ENCODE data around the gene FOXN4.

Gene FOXN4

DNA sequence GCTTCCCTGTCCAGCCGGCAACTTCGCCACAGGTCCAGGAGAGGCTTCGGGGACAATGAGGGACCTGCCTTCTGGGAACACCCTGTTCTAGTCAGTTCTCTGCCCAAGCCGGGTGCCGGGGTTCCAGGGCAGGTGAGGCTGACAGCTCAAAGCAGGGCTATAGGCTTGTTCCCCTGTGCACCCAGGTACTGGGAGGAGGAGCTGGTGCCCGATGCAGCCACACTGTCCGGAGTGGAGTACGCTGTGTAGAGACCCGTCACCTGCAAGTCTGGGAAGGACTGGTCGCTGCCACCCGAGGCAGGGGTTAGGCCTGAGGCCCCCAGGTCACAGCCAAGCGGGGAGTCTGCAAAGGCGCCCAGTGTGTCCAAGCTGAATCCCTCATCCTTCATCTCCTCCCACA is 29.6 kb downstream of the FOXN4 start:
- no peak for DNase-seq (ENCODE audit: low read depth)

DNA sequence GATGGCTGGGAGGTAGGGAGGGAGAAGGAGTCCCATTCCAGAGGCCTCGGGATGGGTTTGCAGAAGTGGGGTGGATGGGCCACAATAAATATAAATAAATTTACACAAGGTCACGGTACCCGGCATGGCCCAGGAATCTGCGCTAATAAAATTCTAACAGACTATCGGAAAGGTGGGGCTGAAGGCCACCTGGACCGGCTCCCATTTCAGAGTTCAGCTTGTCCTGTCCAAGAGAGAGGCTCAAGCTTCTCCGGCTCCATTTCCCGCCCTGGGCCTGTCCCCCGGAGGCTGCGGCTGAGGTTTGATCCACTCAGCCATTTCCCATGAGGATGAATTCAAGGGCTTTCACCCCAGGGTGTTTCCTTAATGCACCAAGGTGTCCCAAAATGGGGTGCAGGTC is 30.2 kb downstream of the FOXN4 start:
- no peak for DNase-seq (ENCODE audit: low read depth)

DNA sequence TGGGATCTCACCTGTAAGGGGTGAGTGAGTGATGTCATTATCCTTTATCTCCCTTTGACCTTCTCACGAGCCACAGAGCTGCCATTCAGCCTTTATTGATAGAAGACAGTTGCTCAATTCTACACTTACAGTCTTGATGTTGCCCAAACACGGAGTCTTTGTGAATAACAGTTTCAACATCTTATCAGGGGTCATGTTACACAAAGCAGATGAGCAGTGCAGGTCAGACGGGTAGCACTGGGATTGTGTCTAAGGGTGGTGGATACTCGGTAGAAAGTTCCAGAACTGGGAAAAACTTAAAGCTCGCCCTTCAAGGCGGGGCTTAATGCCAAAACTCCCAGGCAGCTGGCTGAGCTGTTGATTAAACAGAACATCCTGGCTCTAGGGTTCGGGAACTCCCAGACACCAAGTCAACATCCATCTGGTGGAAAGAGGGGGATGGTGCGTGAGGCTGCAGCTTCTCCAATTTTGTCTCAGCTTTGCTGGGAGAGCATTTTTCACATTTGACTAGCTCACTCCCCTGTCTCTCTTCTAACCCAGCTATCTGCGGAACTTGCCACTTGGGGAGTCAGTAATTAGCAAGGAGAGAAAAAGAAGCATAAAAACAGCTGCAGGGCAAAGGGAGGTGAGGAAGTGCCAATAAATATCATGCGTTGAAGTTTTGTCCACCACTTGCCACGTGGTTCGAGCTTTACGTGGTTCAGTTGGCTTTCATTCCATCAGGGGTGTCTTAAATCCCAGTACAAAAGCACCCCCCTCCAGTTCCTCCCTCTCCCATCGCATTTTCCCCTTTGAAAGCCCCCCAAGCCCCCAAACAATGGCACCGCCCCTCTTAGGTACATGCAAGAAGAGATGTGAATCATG is 31.0 kb downstream of the FOXN4 start:
- peak; percentile 69 for DNase-seq (ENCODE audit: low read depth)

DNA sequence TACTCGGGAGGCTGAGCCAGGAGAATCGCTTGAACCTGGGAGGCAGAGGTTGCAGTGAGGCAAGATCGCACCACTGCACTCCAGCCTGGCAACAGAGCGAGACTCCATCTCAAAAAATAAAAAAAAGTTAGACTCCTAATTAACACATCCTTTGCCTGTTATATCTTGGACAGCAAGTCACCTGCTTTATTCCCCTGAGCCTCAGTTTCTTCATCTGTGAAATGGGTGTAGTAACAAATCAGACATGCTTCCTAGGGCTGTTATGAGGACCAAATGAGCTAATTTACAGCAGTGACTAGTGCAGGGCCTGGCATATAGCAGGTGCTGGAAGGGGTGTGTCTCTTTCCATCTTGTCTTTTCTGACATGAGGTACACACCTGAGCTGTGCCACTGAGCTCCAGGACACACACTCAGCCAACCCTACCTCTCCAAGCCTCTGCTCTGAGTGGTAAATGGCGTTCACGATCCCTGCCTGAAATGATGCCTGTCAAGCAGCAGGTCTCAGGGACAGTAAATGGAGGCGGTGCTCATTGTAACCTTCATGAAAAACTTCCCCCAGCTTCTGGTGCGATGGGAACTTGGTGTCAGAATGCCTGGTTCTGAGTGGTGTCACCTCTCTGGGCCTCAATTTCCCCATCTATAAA is 31.7 kb downstream of the FOXN4 start:
- no peak for DNase-seq (ENCODE audit: low read depth)

DNA sequence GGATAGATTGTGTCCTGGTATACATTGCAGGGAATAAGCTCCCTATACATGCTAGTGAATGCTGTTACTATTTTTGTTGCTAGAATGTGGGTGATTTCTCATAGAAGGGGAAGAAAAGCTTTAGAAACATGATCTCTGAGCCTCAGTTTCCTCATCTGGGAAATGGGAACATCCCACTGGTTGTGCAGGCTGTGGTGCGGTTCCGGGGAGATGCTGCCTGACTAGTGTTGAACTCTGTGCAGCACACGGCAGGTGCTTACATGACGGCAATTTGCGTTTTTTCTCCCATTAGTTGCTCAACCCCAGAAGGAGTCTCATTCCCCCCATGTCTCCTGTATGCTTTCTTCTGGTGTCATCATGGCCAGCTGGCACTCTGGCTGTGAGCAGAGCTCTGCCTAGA is 32.9 kb downstream of the FOXN4 start:
- no peak for DNase-seq (ENCODE audit: low read depth)

DNA sequence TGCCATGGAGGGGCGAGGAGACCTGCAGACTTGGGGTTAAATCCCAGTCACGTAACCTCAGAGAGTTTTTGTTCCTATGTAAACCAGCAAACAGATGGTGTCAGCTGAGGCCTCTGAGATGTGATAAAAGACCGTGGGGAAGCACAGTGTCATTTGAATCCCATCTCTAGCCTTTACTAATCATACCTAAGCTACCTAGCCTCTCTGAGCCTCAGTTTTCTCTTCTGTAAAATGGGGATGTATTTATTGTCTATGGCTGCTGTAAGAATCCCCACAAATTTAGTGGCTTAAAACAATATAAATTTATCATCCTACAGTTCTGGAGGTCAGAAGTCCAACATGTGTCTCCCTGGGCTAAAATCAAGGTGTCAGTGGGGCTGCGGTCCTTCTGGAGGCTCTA is 33.9 kb downstream of the FOXN4 start:
- DNase-seq (ENCODE audit: low read depth), result no peak

DNA sequence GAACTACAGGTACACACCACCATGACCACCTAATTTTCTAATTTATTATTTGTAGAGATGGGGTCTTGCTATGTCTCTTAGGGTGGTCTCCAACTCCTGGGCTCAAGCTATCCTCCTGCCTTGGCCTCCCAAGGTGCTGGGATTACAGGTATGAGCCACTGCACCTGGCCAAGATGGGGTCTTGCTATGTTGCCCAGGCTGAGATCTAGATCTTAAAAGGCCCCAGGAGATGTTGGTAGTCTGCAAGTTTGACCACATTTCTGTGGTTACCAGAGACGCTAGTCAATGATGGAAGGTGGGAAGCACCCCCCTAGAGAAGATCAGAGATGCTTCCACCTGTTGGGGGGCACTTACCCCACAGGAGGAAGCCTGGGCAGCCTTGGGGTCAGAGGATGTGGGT is 34.7 kb downstream of the FOXN4 start:
- no peak for DNase-seq (ENCODE audit: low read depth)

DNA sequence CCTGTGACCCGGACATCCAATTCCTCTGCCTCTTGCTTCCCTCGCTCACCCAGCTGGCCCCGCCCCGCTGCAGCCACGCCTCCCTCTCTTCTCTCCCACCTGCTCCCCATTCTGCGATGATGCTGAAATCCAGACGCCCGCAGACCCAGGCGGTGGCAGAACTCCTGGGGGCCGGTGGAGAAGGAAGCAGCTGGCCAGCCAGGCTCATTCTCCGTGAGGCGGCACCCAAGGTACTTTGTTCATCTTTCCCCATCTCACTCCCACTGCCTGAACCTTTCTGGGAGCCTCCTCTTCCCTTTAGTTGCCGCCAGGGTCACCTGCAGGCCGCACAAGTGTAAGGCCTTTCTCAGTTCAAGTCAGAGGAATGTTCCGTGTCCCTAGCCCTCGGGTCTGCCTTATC is 35.7 kb downstream of the FOXN4 start:
- DNase-seq (ENCODE audit: low read depth), result no peak

DNA sequence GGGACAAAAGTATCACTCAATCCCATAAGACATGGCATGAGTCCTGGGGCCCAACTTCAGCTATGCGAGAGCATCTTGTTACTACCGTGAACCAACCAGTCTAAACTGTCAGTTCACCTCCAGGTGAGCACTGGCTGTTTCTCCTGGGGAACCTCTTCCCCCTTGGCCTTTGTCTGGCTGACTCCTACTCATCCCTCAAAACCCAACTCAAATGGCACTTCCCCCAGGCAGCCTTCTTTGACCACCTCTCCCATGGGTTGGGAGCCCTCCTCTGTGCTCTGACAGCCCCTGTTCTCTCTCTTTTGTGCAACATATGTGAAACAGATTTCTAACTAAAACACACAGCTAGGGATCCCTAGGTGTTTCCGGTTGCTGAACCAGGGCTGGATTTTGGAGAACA is 37.7 kb downstream of the FOXN4 start:
- no peak for DNase-seq (ENCODE audit: low read depth)

DNA sequence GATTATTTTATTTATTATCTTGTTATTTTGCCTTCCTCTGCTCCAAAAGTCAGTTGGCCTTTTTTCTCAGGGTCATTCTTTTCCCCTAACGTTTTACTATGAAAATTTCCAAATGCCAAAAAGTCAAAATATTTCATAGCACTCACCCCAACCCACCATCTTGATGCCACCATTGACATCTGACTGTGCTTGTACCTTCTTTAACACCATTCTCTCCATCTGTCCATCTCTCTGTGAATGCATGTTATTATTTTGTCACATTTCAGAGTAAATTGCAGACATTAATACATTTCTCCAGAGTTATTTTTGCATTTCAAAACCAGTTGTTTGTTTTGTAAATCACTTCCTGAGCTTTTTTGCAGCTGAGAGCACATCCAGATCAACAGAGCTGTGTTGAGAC is 38.6 kb downstream of the FOXN4 start:
- DNase-seq (ENCODE audit: low read depth), result no peak

DNA sequence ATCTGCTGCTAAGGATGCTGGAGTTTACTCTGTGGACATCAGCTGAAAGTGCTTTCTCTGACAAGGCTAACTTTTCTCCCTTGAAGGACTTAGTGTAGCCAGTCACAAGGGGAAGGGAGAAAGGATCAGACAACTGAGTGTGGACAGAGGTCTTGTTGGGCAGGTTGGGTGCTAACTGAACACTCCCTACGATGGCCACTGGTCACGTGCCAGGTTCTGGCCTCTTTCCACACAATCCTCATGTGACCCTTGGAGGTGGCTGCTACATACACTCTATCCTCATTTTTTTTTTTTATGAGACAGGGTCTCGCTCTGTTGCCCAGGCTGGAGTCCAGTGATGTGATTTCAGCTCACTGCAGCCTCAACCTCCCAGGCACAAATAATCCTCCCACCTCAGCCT is 39.7 kb downstream of the FOXN4 start:
- no peak for DNase-seq (ENCODE audit: low read depth)

DNA sequence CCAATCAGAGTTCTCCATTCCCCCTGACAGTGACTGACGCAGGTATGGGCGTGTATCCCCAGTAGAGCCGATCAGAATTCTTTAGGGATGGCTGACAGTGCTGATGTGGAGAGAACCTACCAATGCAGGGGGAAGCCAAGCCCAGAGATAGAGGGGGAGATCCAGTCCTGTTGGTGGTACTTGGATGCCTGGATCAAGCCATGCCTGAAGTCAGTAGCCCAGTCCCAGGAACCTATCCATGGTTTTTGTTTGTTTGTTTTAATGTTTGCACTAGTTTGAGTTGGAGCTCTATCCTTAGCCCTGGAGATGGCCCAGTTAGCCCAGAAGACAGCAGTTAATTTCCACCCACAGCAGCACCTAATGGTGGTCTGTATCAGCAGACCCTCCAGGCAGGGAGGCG is 40.2 kb downstream of the FOXN4 start:
- DNase-seq (ENCODE audit: low read depth), result no peak

DNA sequence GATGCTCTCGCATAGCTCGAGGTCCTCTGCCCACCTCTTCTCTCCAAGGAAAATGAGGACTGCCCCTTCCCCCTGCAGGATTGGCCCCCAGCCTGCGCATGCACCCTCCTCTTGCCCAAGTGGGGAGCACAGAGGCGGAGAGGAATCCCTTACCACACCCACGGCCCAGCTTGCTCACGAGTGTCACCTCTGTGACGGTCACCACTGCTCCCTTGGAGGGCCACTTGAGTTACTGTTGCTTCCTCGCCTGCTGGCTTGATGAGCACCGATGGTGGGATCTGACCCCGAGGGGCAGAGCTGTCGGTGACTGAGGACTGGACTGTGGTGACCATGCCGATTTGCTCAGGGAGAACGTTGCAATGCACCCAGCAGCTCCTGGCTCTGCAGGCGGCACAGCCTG is 41.7 kb downstream of the FOXN4 start:
- DNase-seq (ENCODE audit: low read depth), result no peak

DNA sequence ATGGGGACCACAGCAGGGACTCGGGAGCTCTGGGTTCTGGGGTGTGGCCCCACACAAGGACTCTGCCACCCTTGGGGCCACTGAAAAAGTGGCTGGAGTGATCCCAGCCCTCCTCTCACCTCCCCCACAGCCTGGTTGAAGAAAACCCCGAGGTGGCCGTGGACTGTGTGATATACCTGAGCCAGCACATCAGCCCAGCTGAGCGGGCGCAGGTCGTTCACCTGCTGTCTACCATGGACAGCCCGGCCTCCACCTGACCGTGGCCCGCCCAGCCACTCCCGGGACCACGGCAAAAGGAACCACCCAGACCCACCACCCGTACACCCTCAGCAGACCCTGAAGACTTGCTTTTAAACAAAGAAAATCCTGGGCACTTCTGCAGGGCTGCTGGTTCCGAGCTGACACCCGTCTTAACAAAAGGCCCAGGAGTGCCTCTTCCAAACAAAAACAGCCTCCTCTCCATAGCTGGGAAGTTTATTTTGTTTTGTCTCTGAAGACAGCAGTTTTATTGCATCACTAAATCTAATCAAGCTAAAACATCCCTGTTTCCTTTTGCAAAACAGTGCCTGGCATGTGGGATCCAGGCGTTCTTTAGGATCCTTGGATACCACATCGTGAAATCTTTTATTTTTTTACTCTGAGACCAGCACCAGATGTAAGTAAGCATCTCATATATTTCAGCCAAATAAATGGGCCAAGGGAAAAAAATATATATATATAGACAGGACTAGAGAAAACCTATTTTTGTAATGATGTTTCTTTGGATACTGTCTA is 42.8 kb downstream of the FOXN4 start:
- DNase-seq (ENCODE audit: low read depth), result no peak

DNA sequence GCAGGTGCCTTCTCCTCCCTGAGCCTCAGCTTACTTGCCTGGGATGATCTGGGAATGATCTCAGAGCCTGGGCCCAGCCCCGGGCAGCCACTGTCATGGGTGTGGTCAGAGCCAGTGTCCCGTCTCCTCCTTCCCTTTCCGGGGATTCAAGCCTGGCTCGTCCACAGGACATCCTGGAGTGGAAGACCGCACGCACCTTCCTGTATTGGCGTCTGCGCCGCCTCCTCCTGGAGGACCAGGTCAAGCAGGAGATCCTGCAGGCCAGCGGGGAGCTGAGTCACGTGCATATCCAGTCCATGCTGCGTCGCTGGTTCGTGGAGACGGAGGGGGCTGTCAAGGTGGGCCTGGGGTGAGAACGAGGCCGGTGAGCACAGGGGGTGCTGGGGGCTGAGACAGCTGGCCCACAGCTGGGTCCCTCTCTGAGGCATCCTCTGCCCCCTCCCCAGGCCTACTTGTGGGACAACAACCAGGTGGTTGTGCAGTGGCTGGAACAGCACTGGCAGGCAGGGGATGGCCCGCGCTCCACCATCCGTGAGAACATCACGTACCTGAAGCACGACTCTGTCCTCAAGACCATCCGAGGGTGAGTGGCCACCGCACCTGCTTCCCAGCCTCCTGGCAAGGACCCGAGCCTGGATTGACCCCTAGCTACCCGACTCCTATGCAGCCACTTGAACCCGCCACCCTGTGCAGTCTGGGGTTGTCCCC is 44.0 kb downstream of the FOXN4 start:
- no peak for DNase-seq (ENCODE audit: low read depth)

DNA sequence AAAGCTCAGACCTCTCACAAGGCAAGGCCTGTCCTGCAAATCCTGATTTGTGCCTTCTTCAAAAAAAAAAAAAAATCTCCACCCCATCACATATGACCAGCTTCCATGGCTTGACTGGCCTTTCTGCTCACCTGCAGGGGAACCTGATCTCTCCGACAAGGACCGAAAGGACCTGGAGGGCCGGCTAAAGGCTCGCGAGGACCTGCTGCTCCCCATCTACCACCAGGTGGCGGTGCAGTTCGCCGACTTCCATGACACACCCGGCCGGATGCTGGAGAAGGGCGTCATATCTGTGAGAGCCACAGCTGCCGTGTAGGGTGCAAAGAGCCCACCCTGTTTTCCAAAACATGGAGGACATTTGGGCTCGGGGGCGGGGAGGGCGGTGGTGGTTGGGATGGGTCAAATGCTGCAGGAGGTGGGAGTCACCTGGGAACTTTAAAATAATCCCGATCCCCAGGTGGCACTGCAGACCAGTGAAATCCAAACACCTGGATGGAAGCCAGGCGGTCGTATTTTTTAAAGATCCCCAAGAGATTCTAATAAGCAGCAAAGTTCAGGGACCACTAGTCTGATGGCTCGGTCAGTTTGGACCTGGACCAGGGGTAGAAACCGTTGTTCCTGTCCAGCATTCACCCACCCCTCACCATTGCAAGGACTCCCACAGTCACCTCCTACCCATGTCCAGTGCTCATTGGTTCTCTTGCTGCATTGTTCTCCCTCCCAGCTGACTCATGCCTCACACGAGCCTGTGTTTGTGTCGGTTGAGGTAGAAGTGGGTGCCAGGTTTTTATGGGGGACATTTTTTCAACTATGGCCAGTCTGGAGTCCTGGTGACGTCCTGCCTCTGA is 44.8 kb downstream of the FOXN4 start:
- peak; percentile 32 for DNase-seq (ENCODE audit: low read depth)

DNA sequence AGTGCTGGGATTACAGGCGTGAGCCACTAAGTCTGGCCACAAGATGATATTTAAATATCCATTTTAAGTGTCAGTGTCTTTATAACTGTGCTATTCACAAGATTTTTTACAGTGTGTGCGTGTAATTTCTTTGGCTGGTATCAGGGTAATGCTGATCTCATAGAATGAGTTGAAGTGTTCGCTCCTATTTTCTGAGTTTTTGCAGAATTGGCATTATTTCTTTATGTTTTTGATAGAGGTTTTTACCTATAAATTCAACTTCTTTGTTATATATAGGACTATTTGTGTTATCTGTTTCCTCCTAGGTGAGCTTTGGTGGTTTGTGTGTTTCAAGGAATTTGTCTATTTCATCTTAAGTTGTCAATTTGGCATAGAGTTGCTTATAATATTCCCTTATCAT is 45.6 kb downstream of the FOXN4 start:
- no peak for DNase-seq (ENCODE audit: low read depth)

DNA sequence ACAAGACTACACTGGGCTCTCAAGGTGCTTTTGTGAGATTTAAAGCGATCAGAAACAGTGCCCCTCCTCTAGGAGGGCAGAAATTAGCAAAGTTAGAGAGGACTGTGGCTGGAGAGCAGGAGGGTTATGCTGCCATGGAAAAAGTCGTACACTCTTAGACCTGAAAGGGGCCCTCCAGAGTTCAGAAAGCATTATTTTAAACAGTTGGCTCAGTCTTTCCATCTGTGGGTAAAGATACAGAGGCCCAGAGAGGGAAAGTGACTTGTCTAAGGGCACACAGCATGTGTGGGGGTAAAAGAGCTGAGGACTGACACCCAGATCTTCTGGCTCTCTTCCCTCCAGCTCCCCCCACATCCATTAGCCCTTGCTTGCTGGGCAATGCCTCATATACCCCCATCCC is 47.1 kb downstream of the FOXN4 start:
- DNase-seq (ENCODE audit: low read depth), result no peak

DNA sequence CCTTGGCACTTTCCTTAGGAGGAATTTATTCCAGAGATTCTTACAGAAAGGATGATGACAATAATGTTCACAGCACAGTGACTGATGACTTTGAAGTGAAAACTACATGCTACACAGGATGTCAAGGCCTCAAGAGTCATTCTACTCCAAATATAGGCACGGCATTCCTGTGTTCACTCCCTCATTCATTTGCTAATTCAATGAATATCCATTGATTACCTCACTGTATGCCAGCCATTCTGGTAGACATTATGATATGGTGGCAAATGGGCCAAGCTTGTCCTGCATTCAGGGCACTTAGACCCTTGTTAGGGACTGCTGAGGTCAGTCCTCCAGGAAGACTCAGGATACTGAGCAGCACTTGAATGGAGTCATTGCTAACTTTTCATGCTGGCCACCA is 48.0 kb downstream of the FOXN4 start:
- DNase-seq (ENCODE audit: low read depth), result no peak

DNA sequence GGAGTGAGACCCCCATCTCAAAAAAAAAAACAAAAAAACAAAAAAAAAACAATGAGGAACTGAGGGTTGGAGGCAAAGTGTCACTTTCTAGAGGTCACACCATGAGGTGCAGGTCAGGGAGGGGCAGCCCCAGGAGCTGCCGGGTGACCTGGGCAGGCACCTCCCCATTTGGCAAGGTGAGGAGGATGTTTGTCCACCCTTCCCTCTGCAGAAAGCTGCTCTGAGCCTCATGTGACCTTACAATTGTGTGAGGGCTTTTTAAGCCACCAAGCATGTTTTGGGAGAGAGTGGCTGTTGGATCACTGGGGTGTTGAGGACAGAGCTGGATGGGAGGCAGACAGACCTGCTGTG is 49.6 kb downstream of the FOXN4 start:
- no peak for DNase-seq (ENCODE audit: low read depth)

Measured in fibroblast of gingiva (primary cell).